ENCODE data around the gene DELE1.

DNA sequence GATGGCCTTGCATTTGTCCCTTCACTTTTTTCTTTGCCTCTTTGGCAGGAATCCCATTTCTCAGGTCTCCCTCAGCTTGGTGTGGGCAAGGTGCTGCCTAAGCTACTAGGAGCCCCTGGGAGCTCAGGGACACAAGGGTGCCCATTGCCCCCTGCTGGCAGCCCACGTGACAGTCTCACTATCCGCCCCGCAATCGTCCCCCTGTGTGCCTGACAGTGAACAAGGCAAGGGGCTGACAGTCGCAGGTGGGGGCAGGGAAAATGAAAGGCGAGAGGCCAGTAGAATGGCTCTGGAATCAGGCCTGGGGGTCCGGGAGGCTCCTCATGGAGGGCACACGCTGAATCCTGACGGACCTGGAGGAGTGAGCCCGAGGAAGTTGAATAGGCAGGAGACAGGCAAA lies 36.3 kb downstream of the DELE1 start:
- no peak for TF ChIP-seq GRHL2 (CRISPR knock-in tag; IDR thresholded peaks at IDR 0.05; ENCODE audit: insufficient replicate concordance, severe bottlenecking)
- TF ChIP-seq, protein P1, sequence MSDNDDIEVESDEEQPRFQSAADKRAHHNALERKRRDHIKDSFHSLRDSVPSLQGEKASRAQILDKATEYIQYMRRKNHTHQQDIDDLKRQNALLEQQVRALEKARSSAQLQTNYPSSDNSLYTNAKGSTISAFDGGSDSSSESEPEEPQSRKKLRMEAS (CRISPR knock-in tag; IDR thresholded peaks at IDR 0.05) = no peak
- TF ChIP-seq, protein P2, sequence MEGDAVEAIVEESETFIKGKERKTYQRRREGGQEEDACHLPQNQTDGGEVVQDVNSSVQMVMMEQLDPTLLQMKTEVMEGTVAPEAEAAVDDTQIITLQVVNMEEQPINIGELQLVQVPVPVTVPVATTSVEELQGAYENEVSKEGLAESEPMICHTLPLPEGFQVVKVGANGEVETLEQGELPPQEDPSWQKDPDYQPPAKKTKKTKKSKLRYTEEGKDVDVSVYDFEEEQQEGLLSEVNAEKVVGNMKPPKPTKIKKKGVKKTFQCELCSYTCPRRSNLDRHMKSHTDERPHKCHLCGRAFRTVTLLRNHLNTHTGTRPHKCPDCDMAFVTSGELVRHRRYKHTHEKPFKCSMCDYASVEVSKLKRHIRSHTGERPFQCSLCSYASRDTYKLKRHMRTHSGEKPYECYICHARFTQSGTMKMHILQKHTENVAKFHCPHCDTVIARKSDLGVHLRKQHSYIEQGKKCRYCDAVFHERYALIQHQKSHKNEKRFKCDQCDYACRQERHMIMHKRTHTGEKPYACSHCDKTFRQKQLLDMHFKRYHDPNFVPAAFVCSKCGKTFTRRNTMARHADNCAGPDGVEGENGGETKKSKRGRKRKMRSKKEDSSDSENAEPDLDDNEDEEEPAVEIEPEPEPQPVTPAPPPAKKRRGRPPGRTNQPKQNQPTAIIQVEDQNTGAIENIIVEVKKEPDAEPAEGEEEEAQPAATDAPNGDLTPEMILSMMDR (IDR thresholded peaks at IDR 0.05) = no peak
- no peak for TF ChIP-seq IRF2 (CRISPR knock-in tag; IDR thresholded peaks at IDR 0.05; ENCODE audit: borderline replicate concordance, low read depth)
- no peak for TF ChIP-seq ZNF121 (CRISPR knock-in tag; IDR thresholded peaks at IDR 0.05)
- no peak for TF ChIP-seq NFYB (CRISPR knock-in tag; conservative IDR thresholded peaks at IDR 0.05; ENCODE audit: low read depth)
- TF ChIP-seq MYBL2 (CRISPR knock-in tag; IDR thresholded peaks at IDR 0.05) = no peak
- no peak for TF ChIP-seq ZBTB21 (CRISPR knock-in tag; IDR thresholded peaks at IDR 0.05; ENCODE audit: borderline replicate concordance)
- no peak for TF ChIP-seq SMAD4 (CRISPR knock-in tag; IDR thresholded peaks at IDR 0.05)
- no peak for TF ChIP-seq ZNF219 (CRISPR knock-in tag; IDR thresholded peaks at IDR 0.05; ENCODE audit: borderline replicate concordance)
